Stimulated activated CD4-positive, alpha-beta T cell treated with anti-CD3 and anti-CD28 coated beads, TNF-alpha, amount 100 ng/mL, for 24 hours (primary cell): Measurements from ENCODE around the gene FMNL2.

Source experiments
- DNase-seq, 3 experiments: peaks; one replicate each; pipeline ENCODE4 v3.0.0-alpha.2; 2020; ENCODE audit warnings: low read depth in 3 of 3

Gene FMNL2

GRCh38 chr2:152582081-152582480 lies 247.1 kb downstream of the FMNL2 start:
- DNase-seq = no peak

DNA sequence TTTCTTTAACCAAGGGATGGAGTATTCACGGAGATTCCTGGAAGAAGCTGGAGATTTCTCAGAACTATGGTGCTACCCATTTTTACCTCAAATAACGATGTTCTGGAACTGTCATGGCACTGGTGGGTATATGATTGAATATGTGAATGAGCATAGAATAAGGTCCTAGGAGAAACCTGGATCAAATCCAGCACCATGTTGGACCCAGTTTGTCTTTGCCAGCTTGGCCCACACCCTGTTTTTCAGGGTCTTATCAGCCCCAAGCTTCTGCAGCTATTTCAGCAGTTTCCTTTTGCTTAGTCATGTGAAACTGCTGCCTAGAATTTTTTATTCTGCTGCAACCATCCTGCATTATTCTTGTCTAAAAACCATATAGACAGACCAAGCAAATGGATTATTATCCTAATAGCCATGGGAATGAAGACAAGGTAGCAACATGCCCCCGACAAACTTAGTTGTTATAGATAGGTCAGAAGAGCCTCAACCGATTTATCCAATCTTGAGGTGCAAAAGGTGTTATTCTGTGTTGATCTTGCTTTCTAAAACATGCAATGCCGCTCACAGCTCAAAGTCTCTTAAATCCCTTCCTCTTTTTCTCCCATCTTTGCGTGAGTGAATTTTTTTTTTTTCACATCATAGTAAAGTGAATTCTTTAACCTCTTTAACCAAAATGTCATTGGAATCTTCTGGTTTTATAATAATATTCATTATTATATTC lies 248.7 kb downstream of the FMNL2 start:
- DNase-seq = no peak

GRCh38 chr2:152584301-152584700 lies 249.3 kb downstream of the FMNL2 start:
- DNase-seq = no peak

- no peak for DNase-seq
These were observed 251.0 kb downstream of the FMNL2 start for GRCh38 chr2:152585830-152586484.

DNA sequence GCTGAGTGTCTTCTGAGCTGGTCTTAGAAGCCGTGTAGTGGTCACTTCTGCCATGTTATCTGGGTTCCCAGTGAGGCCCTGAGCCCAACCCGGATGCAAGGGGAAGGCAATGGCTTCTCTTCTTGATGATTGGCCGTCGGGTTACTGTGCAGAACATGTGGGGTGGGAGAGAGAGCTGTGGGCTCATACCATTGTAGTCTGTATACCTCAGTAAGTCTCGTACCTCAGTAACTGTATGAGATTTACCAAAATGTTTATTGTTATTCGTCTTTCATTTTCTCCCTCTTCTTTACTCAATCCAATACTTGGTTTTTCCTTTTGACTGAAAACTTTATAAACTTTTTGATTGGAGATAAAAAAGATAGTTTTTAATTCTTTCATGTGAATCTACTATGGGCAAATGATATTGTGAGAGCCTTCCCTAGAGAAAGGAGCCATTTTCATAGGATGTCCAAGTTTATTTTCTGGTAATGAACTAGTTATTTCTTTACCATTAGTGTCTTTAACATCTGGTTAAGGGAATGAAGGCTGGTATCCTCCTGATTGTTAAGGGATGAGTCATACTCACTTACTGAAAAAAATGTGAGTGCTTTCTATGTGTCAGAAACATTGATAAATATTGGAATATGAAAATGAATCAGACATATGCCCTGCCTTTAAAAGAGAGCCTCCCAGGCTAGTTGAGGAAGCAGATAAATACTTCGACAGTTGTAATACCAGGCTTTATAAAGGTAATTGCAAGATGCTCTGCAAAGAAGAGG lies 252.4 kb downstream of the FMNL2 start:
- DNase-seq = no peak

DNA sequence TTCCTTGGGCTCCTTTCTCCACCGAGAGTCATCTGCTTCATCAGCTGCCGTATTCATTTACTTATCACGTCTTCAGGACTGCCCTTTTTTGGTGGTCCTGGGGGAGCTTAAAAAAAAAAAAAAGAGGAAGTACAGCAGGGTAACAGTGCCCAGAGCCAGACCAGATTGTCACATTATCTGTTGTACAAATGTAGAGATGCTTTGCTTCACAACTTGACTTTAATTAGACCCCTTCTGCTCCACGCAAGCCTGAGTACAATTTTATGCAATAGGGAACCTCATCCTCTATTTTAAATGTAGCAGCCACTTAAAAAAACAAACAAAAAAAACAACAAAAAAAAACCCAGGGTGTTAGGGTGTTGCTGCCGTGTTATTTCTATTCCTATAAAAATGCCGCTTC lies 254.0 kb downstream of the FMNL2 start:
- DNase-seq = no peak

DNA sequence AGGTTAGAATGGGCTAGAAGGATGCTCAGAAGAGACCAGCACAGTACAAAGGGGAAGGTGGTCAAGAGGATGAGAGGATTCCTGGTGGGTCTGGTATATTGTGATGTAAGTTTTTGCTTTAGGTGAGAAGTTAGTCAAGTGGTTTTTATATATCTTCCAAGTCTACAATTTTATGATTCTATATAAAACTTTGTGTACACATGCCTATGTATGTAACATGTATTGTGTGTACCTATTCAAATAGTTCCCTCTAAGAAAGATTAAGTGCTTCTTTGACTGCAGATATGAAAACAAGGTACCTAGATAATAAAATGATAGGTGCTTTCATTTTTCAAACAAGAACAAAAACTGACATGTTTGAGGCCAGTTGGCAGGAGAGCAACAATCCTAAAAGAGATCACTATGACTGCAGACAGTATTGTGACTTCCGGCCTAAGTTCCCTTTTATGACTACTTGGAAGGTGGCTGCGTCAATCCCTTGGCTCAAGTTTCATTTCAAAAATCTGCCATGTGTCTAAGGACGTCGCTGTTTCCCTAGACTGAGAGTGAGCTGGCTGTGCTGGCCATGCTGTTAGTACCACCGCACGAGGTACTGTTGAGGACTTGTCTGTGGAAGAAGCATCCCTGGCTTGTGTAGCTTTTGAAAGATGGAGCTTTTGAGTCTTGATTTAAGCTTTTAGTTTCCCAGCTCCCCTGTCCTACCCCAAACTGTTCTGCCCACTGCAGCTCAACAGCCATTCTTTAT lies 259.2 kb downstream of the FMNL2 start:
- DNase-seq = no peak

GRCh38 chr2:152594792-152595191 lies 259.8 kb downstream of the FMNL2 start:
- no peak for DNase-seq

DNA sequence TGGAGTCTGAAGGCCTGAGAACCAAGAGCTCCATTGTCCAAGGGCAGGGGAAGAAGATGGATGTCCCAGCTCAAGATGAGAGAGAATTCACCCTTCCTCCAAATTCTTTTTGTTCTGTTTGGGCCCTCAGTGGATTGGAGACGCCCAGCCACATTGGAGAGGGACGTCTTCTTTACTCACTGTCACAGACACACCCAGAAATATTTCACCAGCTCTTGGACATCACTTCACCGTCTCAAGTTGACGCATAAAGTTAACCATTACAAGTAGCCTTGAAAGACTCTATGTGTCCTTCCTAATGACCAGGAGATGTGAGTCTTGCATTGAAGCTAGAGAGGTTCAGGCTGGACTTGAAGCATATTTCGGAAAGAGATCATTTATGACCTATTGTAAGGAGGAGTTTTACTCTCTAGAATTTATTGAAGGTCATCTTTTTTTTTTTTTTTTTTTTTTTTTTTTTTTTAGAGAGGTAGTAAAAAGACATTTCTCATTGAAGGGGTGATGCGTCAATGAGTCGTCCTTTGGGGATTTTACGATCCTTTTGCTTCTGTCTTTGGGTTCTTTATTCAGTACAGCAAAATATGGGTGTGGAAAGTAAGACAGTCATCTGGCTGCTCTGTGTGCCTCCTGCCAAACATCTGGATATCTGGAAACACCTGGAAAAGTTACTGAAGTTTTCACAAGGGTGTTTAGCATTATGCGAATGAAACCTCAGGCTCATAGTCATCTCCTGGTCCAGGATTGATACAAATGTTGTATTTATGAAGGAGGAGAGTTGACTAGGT lies 264.2 kb downstream of the FMNL2 start:
- no peak for DNase-seq

DNA sequence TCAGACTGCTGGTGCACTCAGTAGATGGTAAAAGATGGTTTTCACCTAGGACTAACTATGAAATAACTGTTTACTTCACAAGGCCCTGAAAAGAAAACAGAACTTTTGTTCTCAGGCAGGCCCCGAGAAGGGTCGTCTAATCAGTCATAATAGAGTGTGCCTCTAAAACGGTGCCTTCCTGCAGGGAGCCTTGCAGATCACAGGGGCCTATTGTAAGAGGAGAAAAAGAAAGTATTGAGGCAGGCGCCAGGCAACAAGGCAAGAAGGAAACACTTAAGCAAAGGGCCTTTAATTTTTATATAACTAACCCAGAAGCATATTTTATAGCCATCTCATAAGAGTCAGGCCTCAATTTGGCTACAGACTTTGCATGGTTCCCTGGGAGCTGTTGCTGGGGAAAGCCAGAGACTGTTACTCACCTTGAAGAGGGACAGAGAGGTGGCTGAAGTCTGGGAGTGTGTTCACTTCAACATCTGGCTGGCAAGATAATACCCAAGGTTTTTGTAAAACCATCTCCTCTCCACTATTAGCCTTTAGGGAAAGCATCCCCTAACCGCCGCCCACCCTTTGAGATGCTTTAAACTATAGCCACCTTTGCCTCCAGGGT lies 265.2 kb downstream of the FMNL2 start:
- DNase-seq = no peak

GRCh38 chr2:152600697-152601096 lies 265.7 kb downstream of the FMNL2 start:
- no peak for DNase-seq

DNA sequence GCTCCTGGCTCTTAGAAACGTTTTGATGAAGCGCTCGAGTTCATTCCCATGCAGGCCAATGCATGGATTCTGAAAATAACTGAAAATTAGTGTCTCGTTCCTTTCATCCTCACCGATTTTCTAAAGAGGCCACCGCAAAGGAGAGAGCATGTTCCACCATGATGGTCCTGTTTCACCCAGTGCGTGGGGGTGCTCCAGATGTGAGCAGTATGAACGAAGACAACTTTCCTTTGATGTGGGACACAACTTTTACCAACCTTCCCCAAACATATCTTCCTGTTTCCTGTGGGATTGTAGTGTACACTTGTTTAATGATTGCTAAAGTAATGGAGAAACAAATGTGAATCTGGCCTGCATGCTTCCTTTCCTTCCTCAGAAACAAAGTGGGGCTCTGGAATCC lies 267.8 kb downstream of the FMNL2 start:
- DNase-seq = no peak

- DNase-seq = no peak
These were observed 268.2 kb downstream of the FMNL2 start for GRCh38 chr2:152603166-152603565.

DNA sequence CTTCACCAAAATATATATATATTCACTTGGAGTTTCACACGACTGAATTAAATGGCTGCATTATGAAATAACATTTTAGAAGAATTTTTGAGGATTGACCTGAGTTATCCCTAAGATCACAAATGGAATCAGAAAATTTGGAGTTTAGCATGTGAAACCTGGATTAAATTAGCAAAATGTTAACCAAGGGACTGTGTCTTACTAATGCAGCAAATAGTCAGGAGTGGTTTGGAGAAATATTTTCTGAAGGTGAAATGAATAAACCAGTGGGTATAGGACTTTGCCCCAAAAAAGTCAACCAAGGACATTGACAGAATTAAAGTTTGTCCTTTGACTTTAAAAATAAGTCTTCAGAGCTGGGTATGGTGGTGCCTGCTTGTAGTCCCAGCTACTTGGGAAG lies 271.1 kb downstream of the FMNL2 start:
- no peak for DNase-seq

GRCh38 chr2:152606941-152607340 lies 272.0 kb downstream of the FMNL2 start:
- DNase-seq = no peak

GRCh38 chr2:152607793-152608300 lies 272.9 kb downstream of the FMNL2 start:
- DNase-seq = no peak

DNA sequence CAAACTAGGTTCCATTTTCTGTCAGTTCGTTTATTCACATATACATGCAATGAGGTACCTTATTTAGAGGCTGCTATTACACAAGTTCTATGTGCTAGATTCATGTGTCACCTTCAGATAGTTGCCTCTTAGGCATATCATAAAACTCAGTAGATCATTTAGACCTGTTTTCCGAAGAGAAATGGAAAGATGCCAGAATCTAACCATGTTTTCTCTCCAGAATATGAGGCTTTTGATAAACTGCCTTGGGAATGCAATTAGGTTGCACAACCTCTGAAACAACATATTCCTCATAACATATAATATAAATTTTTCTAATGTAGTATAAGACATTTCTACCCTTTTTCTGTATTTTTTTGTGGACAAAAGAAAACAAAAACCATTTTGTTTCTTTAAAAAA lies 274.2 kb downstream of the FMNL2 start:
- DNase-seq = no peak

DNA sequence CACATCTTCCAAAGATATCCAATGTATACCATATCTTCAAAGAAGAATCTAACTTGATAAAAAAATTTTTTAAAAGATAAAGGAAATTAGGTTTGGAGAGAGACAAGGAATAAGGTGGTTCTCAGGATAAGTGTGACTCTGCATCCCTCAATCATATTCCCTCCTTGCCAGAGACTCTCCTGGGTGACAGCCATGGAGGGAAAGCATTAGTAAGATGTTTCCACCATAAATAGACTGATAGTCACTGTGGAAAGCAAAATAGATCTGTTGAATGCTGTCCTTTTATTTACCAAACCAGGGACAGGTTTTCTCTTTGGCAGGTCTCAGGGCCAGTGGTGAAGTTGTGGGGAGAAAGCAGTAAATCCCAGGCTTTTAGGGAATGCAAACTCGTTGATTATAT lies 274.7 kb downstream of the FMNL2 start:
- DNase-seq = no peak

DNA sequence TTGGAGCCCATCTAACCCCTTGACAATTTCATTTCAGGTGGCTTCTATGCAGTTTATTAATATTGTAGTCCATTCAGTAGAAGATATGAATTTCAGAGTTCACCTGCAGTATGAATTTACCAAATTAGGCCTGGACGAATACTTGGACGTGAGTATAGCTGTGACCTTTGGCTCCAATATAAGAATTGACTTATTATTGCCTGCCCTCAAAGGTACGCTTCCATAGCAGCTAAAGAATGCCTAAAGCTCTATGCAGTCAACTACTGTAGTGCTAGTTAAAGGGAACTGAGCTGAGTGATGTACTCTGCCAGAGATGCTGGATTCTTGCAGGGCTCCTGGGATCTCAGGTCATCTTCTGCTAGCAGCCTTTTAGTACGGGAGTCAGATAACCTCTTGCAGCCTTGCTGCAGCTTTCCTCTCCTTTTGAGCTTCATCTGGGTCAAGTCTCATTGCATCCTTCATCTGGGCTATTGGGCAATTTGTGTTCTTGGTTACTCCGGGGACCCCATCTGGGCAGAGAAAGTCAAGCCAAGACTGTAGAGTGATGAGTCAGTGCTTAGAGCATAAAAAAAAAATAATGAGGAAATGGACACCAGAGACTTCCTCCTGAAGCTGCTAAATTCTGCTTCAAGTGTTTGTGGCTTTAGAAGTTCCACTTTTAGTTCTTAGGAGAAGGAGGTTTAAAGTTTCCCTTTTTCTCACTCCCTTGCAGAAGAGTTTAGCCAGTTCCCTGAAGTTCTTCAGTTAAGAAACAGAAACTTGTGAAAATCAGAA lies 276.7 kb downstream of the FMNL2 start:
- DNase-seq = no peak

- no peak for DNase-seq
These were observed 278.3 kb downstream of the FMNL2 start for GRCh38 chr2:152613235-152613634.
